GM12865 (cell line): ENCODE results near the gene CLCF1.

ENCODE experiments used
- DNase-seq: peaks from one replicate; pipeline ENCODE4 v3.0.0; 2010; ENCODE audit warnings: low read depth
- H3K4me3 ChIP-seq: 2 replicates; pipeline ENCODE4 v1.5.1; 2011; ENCODE audit warnings: mild to moderate bottlenecking, low read depth, low read length, control low read depth
- CTCF ChIP-seq: IDR thresholded peaks from 2 replicates; pipeline ENCODE4 v1.5.1; 2011; ENCODE audit warnings: low read length, control low read depth, low read depth, inconsistent platforms; ENCODE audit not compliant: insufficient read depth; ENCODE audit errors: missing control alignments

The CLCF1 gene

GRCh38 chr11:67393990-67394389 lies 20.6 kb upstream of the CLCF1 start:
- no peak for TF ChIP-seq CTCF
- no peak for DNase-seq
- no peak overlapping the region for H3K4me3 ChIP-seq

- H3K4me3 ChIP-seq, result no peak overlapping the region
- DNase-seq, result no peak
- no peak for TF ChIP-seq CTCF
These were observed 20.0 kb upstream of the CLCF1 start for GRCh38 chr11:67393437-67393836.

GRCh38 chr11:67392183-67392715 lies 18.9 kb upstream of the CLCF1 start:
- TF ChIP-seq CTCF, result no peak
- H3K4me3 ChIP-seq, result peak overlapping the region; percentile 80
- no peak for DNase-seq

GRCh38 chr11:67391304-67392182 lies 18.1 kb upstream of the CLCF1 start, which contains the start of gene RAD9A:
Gene RAD9A, plus strand, starts transcription at chr11:67391986. Its CDS starts 59 bp downstream, at chr11:67392045.
- peak; percentile 97 for DNase-seq
- TF ChIP-seq CTCF, result no peak
- H3K4me3 ChIP-seq, result peak within 1 kb of the TSS; percentile 80

GRCh38 chr11:67390947-67391303 lies 17.5 kb upstream of the CLCF1 start:
- peak overlapping the region; percentile 80 for H3K4me3 ChIP-seq
- no peak for TF ChIP-seq CTCF
- no peak for DNase-seq

GRCh38 chr11:67389477-67389876 lies 16.1 kb upstream of the CLCF1 start:
- TF ChIP-seq CTCF, result peak; percentile 73
- H3K4me3 ChIP-seq, result no peak overlapping the region
- DNase-seq, result peak; percentile 69
